Stimulated activated naive CD8-positive, alpha-beta T cell treated with anti-CD3 and anti-CD28 coated beads, Interleukin-15, Interleukin-2, amounts not matched to agents 100 ng/mL and 50 ng/mL, for 24 hours (primary cell): ENCODE measurements around the gene AFAP1L2.

Experiments used
- H3K27ac Mint-ChIP-seq: one replicate; pipeline ENCODE4 v1.8.0; 2021; ENCODE audit warnings: mild to moderate bottlenecking, mixed read lengths
- H3K27me3 Mint-ChIP-seq: one replicate; pipeline ENCODE4 v1.8.0; 2021; ENCODE audit warnings: mixed read lengths
- H3K36me3 Mint-ChIP-seq: one replicate; pipeline ENCODE4 v1.8.0; 2021; ENCODE audit warnings: low read depth, mixed read lengths
- H3K4me1 Mint-ChIP-seq: one replicate; pipeline ENCODE4 v1.8.0; 2021; ENCODE audit warnings: low read depth, mixed read lengths
- H3K4me3 Mint-ChIP-seq: one replicate; pipeline ENCODE4 v1.8.0; 2021; ENCODE audit warnings: mild to moderate bottlenecking, mixed read lengths
- H3K9me3 Mint-ChIP-seq: one replicate; pipeline ENCODE4 v1.8.0; 2021; ENCODE audit warnings: mixed read lengths

Gene AFAP1L2

DNA sequence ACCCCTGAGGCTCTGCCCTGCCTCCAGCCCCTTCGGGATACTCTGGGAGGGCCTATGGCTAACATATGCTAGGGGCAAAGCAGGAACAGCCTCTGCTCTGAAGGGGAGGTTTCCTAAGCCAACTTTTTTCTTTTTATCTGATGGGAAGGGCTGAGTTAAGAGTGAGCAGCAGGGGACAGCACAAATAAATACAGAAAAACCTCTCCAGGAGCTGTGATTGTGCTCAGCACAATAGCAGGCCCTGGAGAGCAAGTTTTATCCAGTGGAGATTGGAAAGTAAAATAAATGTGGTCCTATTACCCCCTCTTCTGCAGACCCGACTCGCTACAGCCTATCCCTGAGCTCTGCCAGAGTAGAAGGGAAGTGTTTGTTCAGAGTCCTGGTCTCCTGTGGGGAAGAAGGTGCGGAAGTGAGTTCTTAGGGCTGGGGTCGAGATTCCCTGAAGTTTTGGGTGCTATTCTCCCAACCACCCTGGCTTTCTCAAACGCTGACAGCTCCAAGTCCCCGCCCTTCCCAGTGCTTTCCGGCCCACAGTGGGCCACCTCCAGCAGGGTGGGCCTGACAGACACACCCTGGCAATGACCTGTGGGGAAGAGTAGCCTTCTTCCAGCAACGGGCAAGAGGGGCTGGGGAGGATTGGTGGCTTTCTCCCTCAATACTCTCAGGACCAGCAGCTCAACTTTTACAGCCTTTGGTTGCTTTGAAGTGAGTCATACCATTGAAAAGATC lies 23.0 kb upstream of the AFAP1L2 start:
- Mint-ChIP-seq H3K36me3 (peaks cover 24% of the 10 kb centered on the region), H3K9me3 (no peaks in the 10 kb centered on the region), H3K27ac (no peak overlapping the region), H3K4me3 (no peak overlapping the region), H3K27me3 (no peaks in the 10 kb centered on the region), H3K4me1 (no peaks in the 10 kb centered on the region)

DNA sequence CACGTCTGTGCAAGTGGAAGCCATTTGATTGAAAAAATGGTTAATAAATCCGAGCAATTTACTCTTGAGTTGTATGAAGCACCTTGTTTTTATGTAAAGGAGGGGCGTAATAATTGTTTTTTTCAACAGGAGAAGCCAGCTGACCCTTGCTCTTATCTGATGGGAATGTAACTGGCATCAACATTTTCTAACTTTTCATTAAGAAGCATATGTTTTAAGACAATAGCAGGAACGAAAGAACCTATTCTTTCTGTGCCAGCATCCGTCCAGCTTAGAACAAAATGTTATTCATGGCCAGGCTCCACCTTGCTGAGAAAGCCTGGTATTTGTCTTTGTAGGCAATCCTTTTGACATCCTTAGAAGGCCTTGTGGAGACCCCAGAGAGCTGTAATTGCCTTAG lies 22.2 kb upstream of the AFAP1L2 start:
- no peak overlapping the region for H3K4me3 Mint-ChIP-seq

DNA sequence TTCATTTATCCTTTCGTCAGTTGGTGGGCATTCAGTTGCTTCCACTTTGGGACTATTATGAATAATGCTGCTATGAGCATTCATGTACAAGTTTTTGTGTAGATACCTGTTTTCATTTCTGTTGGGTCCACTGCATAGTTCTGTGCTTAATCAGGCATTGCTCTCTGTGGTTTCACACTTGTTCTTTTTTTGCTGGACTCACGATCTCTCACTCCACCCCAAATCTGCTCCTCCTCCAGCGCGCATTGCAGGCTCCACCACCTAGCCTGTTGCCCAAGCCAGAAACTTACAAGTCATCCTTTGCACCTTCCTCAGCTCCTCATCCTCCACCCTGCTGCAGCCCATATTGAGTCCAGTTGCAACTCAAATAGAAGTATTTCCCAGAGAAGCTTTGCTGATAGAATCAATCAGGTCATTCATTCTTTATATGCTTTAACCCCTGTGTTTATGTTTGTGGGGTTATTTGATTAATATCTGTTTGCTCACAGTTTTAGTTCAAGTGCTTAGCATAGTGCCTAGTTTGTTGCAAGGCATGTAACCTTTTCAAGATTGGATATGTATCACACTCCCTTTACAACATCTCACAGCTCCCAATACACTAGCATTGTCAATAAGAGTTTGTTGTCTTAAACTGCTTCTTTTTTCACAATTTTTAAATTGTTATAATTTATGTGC lies 16.6 kb upstream of the AFAP1L2 start:
- no peaks in the 10 kb centered on the region for H3K4me1 Mint-ChIP-seq
- H3K27ac Mint-ChIP-seq, result no peak overlapping the region
- no peak overlapping the region for H3K4me3 Mint-ChIP-seq
- H3K9me3 Mint-ChIP-seq, result no peaks in the 10 kb centered on the region
- no peaks in the 10 kb centered on the region for H3K36me3 Mint-ChIP-seq
- H3K27me3 Mint-ChIP-seq, result peaks cover 24% of the 10 kb centered on the region

More for the DNA sequence above, 22.2 kb upstream of the AFAP1L2 start:
- H3K36me3 Mint-ChIP-seq, result peaks cover 19% of the 10 kb centered on the region
- H3K4me1 Mint-ChIP-seq, result no peaks in the 10 kb centered on the region
- no peaks in the 10 kb centered on the region for H3K9me3 Mint-ChIP-seq
- H3K27ac Mint-ChIP-seq, result no peak overlapping the region
- no peaks in the 10 kb centered on the region for H3K27me3 Mint-ChIP-seq

DNA sequence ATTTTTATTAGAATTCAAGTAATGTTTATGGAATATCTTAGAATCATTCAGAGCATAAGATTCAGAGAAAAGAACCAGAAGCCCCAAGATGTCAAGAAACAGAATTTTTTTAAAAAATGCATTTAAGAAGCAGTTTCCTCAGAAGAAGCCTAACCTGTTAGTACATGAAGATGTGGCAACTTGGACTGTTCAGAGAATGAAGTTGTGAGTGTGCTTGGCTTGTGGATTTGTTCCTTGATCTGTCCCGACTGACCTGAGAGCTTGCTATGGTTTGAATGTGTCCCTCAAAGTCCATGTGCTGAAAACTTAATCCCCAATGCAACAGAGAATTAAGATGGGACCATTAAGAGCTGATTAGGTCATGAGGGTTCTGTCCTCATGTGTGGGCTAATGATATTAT lies 13.8 kb upstream of the AFAP1L2 start:
- H3K36me3 Mint-ChIP-seq, result no peaks in the 10 kb centered on the region
- H3K9me3 Mint-ChIP-seq, result no peaks in the 10 kb centered on the region
- H3K4me3 Mint-ChIP-seq, result no peak overlapping the region
- H3K27me3 Mint-ChIP-seq, result peaks cover 30% of the 10 kb centered on the region
- no peaks in the 10 kb centered on the region for H3K4me1 Mint-ChIP-seq
- H3K27ac Mint-ChIP-seq, result no peak overlapping the region

DNA sequence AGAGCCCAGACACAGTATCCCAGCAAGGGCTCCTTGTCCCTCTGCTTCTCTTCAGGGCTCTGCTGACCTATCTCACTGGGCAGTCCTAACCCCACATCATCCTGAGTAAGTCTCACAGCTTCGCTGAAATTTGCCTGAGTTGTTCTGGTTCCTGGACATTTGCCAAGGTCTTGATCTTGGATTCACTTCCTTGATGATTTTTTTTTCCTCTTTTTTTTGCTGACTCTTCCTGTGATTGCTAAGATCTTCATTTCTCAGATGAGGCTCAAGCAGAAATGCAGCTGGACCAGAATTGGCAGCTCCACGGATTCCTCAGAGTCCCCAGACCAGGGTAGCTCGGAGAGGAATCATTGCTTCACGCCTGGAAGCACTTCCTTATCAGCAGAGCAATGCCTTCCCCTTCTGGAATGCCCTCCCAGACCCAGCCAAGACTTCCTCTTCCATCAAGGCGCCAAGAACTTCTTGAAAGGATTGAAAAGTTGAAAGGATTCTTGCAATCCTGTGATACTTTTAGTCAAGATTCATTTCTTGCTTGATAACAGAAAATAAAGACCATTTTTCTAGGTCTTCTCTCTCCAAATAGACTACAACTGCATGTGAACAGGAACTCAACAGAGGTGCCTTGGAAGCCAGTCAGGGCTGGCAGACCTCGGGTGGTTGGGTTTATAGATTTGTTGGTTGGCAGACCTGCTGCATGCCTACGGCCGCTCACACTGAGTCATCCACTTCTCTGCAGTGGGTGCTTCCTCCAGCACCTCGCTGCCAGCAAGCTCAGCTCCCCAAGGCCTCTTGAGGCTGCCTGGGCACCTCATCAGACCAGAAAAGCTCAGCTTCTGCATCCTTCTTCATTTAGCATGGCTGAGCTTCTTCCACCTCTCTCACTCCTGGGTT lies 8.8 kb upstream of the AFAP1L2 start:
- no peaks in the 10 kb centered on the region for H3K9me3 Mint-ChIP-seq
- no peaks in the 10 kb centered on the region for H3K36me3 Mint-ChIP-seq
- no peak overlapping the region for H3K4me3 Mint-ChIP-seq
- H3K27me3 Mint-ChIP-seq, result peaks cover 38% of the 10 kb centered on the region
- H3K27ac Mint-ChIP-seq, result no peak overlapping the region
- H3K4me1 Mint-ChIP-seq, result no peaks in the 10 kb centered on the region

DNA sequence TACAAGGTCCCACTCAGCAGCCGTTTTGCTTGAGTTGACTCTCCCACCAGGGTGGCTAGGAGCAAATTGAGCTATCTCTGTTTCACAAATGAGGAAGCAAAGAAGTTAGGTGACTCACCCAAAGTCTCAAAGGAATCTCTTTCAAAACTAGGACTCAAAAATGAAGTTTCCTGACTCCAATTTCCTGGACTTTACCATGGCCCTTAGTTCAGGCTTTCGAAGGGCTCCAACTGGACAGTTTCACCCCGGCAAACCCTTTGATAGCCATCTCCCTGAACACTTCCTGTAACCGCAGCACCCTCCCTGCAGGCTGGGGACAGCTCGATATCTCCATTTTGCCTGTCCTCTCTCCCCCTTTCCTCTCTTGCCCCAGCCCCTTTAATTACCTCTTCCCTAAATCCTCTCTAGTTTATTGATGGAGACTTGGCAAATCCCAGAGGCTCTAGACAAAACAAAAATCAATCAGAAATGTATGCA lies 4.7 kb upstream of the AFAP1L2 start:
- no peak overlapping the region for H3K27ac Mint-ChIP-seq
- no peak overlapping the region for H3K4me3 Mint-ChIP-seq
- H3K27me3 Mint-ChIP-seq, result peaks cover 42% of the 10 kb centered on the region
- H3K4me1 Mint-ChIP-seq, result peaks cover 4% of the 10 kb centered on the region
- no peaks in the 10 kb centered on the region for H3K9me3 Mint-ChIP-seq
- no peaks in the 10 kb centered on the region for H3K36me3 Mint-ChIP-seq

DNA sequence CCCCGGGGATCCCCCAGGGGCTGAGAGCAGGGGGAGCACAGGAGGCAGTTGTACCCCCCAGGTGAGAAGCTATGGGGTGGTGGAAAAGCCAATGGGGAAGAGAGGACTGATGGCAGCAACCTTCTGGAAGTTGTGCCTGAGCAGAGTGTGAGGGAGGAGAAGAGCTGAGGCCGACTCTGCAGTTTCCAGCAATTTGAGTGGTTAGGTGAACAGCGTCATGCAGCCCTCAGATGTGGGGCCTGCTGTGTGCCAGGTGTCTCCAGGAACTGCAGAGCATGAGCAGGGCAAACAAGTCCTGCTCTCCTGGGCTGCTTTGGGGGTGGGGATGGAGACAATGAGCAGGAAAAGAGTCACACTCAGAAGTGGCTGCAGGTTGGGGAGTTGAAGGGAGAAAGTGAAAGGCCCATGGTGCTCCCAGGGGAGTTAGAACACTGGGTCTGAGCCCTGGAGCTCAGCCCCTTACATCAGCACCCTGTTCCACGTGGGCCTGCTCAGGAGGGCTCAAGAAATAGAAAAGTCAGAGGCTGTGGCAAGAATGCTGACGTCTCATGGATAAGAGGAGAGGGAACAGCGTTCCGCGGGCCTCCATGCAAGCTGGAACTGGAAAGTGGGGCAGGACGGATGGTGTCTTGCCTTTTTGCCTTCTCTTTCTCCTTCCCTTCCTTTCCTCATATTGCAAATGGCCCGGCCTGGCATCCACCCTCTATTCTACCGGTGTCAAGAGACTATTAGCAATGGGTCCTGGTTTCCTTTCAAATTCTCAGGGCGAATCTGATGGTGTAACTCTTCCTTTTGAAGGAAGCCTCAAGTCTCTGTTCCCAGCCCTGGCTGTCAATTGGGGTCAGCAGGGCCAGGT lies 4.0 kb upstream of the AFAP1L2 start:
- Mint-ChIP-seq H3K27me3 (peaks cover 39% of the 10 kb centered on the region), H3K4me3 (no peak overlapping the region), H3K27ac (no peak overlapping the region), H3K4me1 (peaks cover 5% of the 10 kb centered on the region), H3K9me3 (no peaks in the 10 kb centered on the region), H3K36me3 (no peaks in the 10 kb centered on the region)

DNA sequence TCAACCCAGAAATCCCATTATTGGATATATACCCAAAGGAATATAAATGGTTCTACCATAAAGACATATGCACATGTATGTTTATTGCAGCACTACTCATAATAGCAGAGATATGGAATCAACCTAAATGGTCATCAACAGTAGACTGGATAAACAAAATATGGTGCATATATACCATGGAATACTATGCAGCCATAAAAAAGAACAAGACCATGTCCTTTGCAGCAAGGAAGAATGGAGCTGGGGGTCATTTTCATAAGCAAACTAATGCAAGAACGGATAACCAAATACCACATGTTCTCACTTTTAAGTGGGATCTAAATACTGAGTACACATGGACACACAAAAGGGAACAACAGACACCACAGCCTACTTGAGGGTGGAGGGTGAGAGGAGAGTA lies 2.2 kb upstream of the AFAP1L2 start:
- no peak overlapping the region for H3K27ac Mint-ChIP-seq
- peaks cover 12% of the 10 kb centered on the region for H3K4me1 Mint-ChIP-seq
- H3K4me3 Mint-ChIP-seq, result no peak overlapping the region
- no peaks in the 10 kb centered on the region for H3K36me3 Mint-ChIP-seq
- H3K27me3 Mint-ChIP-seq, result peaks cover 49% of the 10 kb centered on the region
- no peaks in the 10 kb centered on the region for H3K9me3 Mint-ChIP-seq

DNA sequence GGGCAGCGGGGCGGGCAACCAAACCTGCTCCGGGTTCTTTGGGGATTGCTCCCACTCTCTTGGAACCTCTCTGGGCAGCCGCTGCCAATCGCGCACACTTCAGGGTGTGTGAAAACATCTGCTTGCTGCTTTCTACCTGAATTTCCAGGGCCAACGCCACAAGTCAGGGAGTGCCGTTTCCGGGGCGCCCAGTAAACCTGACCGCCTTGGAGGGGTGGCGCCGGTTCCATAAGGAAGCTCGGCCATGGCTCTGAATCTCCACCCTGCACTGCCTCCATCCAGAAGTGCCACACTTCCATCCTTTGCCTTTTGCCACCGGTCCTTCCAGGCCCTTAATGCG lies 679 bp upstream of the AFAP1L2 start:
- no peaks in the 10 kb centered on the region for H3K36me3 Mint-ChIP-seq
- H3K27me3 Mint-ChIP-seq, result peaks cover 54% of the 10 kb centered on the region
- H3K4me1 Mint-ChIP-seq, result peaks cover 12% of the 10 kb centered on the region
- peak overlapping the region; percentile 35 for H3K4me3 Mint-ChIP-seq
- no peak overlapping the region for H3K27ac Mint-ChIP-seq
- no peaks in the 10 kb centered on the region for H3K9me3 Mint-ChIP-seq

DNA sequence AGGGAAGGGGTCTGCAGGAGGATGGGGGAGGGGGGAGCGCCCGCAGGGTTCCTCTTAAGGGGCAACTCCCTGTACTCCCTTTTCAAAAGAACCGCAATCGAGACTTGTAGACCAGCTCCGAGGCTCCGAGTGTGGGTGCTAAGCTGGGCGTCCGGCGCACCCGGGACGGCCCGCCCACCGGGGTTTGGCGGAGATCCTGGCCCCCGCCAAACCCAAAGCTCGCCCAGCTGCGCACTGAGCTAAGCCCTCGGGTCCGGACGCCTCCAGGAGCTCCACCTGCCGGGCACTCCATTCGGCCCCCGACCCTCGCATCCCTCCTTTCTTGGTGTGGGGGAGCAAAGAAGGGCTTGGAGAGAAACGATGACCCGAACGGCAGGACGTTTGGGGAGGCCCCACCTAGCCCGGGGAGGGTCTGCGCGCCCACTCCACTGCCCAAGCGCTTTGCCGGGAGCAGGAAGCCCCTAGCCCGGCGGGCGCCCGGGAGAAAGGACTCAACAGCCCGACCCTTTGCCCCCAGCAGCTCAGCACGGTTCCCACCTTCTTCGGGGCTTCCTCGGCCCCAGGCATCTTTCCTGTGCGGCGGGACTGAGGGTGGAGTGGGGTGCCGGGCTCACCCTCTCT lies 651 bp downstream of the AFAP1L2 start:
- no peak overlapping the region for H3K4me3 Mint-ChIP-seq
- H3K27me3 Mint-ChIP-seq, result peaks cover 60% of the 10 kb centered on the region
- no peaks in the 10 kb centered on the region for H3K36me3 Mint-ChIP-seq
- no peak overlapping the region for H3K27ac Mint-ChIP-seq
- H3K4me1 Mint-ChIP-seq, result peaks cover 12% of the 10 kb centered on the region
- no peaks in the 10 kb centered on the region for H3K9me3 Mint-ChIP-seq

DNA sequence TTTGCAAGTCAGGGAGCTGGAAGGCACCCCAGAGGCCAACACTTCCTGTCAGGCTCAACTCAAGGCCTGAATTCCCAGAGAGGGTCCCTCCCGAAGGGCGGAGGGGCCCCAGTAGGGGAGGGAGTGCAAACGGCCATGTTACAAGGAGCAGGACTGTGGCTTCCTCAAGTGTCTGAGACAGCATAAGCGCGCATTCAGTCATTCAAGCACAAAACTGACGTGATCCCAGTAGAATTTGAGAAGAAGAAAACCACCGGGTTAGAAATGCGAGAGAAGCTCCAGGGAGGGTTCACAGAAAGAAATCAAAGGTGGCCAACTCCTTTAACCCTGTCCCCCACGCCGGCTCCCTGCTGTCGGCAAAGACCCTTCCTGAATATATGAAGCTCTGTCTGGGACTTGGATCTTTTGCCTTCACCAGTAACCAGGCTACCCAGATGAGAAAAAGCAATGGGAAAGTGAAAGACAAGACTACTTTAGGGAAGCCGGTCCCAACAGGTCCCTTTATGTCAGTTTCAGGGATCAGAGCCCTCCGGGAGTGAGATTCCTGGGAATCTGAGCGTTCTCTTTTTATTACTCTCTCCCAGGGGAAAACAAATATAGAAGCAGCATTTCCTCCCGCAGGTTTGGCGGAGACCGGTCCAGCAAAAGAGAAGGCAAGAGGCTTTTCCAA lies 1.3 kb downstream of the AFAP1L2 start:
- no peak overlapping the region for H3K27ac Mint-ChIP-seq
- H3K4me1 Mint-ChIP-seq, result peaks cover 12% of the 10 kb centered on the region
- H3K36me3 Mint-ChIP-seq, result no peaks in the 10 kb centered on the region
- H3K27me3 Mint-ChIP-seq, result peaks cover 65% of the 10 kb centered on the region
- no peaks in the 10 kb centered on the region for H3K9me3 Mint-ChIP-seq
- H3K4me3 Mint-ChIP-seq, result no peak overlapping the region

DNA sequence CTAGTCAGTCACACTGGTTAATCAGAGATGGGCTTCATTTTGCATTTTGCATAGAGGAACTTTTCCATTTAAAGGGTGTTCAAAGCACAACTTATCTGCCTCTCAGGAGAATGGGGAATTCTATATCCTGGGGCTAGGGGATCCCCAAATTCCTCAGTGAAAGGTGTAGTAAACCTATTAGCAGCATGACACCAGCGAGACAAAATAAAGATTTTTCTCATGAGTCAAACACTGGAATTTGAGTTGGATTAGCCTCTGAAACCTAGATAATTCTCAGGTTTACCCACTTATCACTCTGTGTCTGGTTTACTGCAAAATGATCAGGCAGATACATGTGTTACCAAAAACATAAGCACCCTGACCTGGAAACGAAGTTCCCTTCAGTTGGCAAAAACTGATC lies 2.1 kb downstream of the AFAP1L2 start:
- Mint-ChIP-seq H3K4me3 (no peak overlapping the region), H3K27me3 (peaks cover 67% of the 10 kb centered on the region), H3K4me1 (peaks cover 12% of the 10 kb centered on the region), H3K27ac (no peak overlapping the region), H3K9me3 (no peaks in the 10 kb centered on the region), H3K36me3 (no peaks in the 10 kb centered on the region)

DNA sequence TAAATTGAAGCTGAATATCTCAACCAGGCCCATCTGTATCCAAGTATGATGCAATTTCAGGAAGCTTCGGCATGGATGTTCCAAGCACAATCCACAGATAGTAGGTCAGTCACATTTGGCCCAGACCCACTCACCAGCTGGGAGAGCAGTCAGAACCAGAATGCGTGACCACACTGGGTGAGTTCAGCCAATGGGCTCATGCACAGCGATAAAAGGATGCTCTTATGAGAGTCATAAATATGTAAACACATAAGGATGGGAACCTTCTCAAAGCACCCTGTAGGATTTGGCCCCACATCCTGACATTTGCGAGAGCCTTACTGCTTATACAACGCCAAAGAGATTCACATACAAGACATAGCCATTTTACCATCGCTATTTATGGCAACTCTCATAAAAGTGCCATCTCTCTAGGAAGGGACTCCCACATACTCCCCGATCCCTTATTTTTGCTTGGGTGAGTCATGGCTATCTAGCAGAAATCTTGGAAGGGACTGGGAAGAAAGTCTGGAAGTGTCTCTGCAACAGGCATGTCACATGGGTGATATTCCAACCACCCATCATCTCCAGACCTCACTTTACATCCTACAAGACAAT lies 3.0 kb downstream of the AFAP1L2 start:
- Mint-ChIP-seq H3K9me3 (no peaks in the 10 kb centered on the region), H3K27me3 (peaks cover 69% of the 10 kb centered on the region), H3K36me3 (no peaks in the 10 kb centered on the region), H3K27ac (no peak overlapping the region), H3K4me1 (peaks cover 12% of the 10 kb centered on the region), H3K4me3 (no peak overlapping the region)
